Panc1 (cell line): Measurements from ENCODE around the gene PPARD.

Experiments
- POLR2AphosphoS5 ChIP-seq: IDR thresholded peaks from 2 replicates; pipeline ENCODE4 v1.6.1; 2012; ENCODE audit warnings: mild to moderate bottlenecking, low read depth, low read length, moderate library complexity
- SIN3A ChIP-seq: IDR thresholded peaks from 2 replicates; pipeline ENCODE4 v1.6.1; 2012; ENCODE audit warnings: low read depth, mild to moderate bottlenecking, low read length, moderate library complexity, borderline replicate concordance; ENCODE audit not compliant: insufficient read depth
- TF ChIP-seq, protein P1 (sequence below): fragments of 450-650 bp; IDR thresholded peaks from 2 replicates; pipeline ENCODE4 v1.5.1; 2017; ENCODE audit warnings: mild to moderate bottlenecking

DNA sequence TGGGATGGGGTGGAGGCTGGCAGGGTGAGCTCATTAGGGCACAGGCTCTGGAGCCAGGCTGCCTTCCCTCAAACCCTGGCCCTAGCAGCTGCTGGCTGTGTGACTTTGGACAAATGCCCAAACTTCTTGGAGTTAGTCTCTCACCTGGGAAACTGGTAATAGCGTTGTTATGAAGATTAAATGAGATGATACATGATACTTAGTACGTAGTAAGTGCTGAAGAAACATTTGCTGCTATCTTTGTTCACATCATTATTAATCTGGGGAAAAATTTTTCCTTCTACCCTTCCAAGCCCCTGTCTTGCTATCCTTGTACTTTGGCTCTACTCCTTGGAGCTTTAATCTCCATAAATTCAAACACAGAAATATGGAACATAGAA lies 22.3 kb upstream of the PPARD start:
- TF ChIP-seq, protein P1, sequence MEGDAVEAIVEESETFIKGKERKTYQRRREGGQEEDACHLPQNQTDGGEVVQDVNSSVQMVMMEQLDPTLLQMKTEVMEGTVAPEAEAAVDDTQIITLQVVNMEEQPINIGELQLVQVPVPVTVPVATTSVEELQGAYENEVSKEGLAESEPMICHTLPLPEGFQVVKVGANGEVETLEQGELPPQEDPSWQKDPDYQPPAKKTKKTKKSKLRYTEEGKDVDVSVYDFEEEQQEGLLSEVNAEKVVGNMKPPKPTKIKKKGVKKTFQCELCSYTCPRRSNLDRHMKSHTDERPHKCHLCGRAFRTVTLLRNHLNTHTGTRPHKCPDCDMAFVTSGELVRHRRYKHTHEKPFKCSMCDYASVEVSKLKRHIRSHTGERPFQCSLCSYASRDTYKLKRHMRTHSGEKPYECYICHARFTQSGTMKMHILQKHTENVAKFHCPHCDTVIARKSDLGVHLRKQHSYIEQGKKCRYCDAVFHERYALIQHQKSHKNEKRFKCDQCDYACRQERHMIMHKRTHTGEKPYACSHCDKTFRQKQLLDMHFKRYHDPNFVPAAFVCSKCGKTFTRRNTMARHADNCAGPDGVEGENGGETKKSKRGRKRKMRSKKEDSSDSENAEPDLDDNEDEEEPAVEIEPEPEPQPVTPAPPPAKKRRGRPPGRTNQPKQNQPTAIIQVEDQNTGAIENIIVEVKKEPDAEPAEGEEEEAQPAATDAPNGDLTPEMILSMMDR: no peak
- TF ChIP-seq SIN3A: no peak
- no peak for TF ChIP-seq POLR2AphosphoS5
